ENCODE results near the gene SPAG9.

DNA sequence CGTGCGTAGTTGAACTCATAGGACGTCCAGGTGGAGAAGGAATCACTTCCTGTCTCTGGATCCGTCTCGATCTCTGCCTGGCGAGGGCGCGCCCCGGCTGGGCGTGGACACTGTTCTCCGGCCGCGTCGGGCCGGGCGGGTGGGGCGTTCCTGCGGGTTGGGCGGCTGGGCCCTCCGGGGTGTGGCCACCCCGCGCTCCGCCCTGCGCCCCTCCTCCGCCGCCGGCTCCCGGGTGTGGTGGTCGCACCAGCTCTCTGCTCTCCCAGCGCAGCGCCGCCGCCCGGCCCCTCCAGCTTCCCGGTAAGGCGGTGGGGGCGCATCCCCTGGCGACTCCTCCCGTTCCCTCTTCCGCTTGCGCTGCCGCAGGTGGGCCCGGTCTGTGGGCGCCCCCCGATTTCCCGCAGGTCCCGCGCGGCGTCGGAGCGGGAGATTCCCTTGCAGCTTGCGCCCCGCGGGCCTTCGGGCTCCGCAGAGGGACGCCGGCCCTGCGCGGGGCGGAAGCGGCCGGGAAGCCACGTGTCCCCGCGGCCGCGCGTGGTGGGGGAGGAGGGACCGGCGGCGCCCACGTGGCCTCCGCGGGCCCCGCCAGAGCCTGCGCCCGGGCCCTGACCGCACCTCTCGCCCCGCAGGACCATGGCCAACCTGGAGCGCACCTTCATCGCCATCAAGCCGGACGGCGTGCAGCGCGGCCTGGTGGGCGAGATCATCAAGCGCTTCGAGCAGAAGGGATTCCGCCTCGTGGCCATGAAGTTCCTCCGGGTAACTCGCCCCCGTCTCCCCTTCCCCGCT lies 45.7 kb upstream of the SPAG9 start, which contains the start of gene NME2:
- TF ChIP-seq, protein P1, sequence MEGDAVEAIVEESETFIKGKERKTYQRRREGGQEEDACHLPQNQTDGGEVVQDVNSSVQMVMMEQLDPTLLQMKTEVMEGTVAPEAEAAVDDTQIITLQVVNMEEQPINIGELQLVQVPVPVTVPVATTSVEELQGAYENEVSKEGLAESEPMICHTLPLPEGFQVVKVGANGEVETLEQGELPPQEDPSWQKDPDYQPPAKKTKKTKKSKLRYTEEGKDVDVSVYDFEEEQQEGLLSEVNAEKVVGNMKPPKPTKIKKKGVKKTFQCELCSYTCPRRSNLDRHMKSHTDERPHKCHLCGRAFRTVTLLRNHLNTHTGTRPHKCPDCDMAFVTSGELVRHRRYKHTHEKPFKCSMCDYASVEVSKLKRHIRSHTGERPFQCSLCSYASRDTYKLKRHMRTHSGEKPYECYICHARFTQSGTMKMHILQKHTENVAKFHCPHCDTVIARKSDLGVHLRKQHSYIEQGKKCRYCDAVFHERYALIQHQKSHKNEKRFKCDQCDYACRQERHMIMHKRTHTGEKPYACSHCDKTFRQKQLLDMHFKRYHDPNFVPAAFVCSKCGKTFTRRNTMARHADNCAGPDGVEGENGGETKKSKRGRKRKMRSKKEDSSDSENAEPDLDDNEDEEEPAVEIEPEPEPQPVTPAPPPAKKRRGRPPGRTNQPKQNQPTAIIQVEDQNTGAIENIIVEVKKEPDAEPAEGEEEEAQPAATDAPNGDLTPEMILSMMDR (IDR thresholded peaks at IDR 0.05; ENCODE audit: poor library complexity, severe bottlenecking), result no peak
- TF ChIP-seq REST (IDR thresholded peaks at IDR 0.05; ENCODE audit: borderline replicate concordance), result no peak
- no peak for TF ChIP-seq POLR2AphosphoS5 (IDR thresholded peaks at IDR 0.05)

All from neural cell (in vitro differentiated cells).